Central memory CD4-positive, alpha-beta T cell (primary cell): ENCODE data around the gene USP2.

Experiments used
- DNase-seq: peaks from one replicate; pipeline ENCODE4 v3.0.0; 2022

USP2 gene

GRCh38 chr11:119376197-119376847 lies 5.2 kb downstream of the USP2 start:
- DNase-seq = no peak

DNA sequence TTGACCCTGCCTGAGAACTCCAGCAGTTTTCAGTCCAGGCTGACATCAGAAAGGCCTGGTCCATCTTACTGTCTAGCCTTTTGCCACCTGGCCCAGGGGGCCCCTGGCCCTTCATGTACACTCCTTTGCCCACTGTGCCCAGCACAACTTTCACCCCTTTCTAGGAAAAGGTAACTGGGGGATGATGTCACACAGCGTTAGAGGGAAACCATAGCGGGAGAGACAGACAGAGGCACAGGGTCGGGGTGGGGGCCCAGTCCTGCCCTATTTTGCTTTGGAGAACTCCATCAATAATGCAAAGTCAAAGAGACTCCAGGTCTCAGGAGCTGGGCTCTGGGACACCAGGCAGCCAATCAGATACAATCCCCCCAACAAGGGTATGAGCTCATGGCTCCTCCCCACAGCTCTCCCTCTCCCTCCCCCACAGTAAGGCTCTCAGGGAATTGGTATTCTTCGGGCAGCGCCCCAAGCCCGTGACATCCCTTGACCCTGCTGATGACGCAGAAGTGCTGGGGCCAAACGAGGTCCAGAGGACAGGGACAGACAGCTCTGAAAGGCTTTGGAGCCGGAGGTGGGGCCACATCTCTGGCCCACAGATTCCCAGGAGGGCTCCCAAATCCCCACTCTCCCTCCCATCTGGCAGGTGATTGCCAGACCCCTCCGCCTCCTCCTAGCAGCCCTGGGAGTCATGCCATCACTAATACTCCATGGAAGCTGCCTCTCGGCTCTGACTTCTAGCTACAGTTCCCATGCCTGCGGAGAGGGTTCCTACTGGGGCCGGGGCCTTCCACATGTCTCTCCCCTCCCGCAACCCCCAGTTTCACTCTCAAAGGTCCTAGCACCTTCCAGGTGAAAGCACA lies 5.9 kb downstream of the USP2 start:
- DNase-seq = no peak

GRCh38 chr11:119374632-119375336 lies 6.7 kb downstream of the USP2 start:
- DNase-seq = no peak

GRCh38 chr11:119373921-119374631 lies 7.4 kb downstream of the USP2 start:
- DNase-seq = peak; percentile 29

- DNase-seq = no peak
These were observed 8.2 kb downstream of the USP2 start for GRCh38 chr11:119373059-119373920.

DNA sequence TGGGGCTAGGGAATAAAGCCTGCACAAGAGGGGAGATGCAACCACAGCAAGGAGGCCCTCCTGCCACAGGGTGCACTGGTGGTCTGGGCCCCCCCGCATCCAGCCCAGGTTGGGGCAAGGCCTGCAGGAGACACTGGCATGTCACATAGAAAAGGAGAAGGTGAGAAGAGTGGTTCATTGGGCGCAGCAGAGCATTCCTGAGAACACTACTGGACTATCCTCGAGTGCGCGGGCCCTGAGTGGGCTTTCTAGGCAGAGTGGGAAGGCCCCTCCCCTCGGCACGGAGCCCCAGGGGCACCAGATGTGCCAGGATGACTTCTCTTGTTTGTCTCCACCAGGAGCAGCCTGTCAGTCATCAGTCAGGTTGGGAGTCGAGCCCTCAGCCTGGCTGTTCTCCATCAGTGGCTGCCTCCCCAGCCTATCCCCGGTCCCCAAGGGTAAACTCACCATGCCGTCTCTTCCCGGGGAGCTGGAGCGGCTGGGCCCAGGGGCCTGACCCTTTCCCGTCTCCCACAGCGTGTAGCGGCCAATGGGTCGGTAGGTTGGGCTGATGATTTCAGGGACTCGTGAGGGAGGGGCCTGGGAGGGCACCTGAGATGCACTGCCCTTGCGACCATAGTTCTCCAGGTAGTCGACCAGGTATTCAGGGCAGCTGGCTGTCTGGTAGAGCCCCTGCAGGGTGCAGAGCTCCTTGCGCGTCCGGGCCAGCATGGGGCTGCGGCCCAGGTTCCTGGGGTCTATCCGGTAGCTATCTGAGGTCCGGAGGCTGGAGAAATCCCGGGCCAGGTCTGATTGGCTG lies 9.0 kb downstream of the USP2 start:
- no peak for DNase-seq

- DNase-seq = no peak
These were observed 9.7 kb downstream of the USP2 start for GRCh38 chr11:119371778-119372182.

- no peak for DNase-seq
These were observed 10.4 kb downstream of the USP2 start for GRCh38 chr11:119371067-119371601.

GRCh38 chr11:119370486-119371046 lies 10.9 kb downstream of the USP2 start:
- peak; percentile 36 for DNase-seq

DNA sequence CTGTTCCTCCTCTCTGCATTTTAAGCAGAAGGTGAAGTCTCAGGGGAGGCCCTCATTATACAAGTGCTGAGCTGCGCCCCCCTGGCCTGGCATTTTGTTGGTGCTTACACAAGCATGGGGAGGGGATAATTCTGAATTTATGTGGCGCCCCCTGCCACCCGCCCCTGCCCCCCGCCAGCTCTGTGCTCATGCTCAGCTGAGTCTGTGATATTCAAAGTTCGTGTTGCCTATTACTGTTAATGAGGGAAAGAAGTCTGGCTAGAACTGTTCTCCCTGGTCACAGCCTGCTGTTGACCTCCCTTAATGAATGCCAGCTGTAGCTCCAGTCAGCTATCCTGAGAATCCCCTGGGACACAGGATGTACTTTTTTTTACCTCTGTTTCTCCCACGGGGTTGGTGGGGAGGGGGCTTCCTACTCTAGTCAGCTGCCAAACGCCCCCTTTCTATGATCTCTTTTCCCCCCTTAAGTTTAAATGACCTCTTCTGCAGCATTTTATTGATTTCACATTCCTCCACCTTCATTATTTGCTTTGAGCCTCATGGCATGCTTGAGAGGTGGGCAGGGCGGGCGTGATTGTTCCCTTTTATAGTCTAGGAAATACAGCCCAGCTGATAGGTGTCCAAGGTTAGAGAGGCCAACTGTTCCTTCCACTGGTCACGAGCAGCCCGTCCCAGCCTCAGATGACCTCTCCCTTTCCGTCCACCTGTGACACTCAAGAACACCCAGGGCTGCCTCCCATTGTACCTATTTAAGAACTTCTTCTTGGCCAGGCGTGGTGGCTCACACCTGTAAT lies 12.2 kb downstream of the USP2 start:
- DNase-seq = no peak

DNA sequence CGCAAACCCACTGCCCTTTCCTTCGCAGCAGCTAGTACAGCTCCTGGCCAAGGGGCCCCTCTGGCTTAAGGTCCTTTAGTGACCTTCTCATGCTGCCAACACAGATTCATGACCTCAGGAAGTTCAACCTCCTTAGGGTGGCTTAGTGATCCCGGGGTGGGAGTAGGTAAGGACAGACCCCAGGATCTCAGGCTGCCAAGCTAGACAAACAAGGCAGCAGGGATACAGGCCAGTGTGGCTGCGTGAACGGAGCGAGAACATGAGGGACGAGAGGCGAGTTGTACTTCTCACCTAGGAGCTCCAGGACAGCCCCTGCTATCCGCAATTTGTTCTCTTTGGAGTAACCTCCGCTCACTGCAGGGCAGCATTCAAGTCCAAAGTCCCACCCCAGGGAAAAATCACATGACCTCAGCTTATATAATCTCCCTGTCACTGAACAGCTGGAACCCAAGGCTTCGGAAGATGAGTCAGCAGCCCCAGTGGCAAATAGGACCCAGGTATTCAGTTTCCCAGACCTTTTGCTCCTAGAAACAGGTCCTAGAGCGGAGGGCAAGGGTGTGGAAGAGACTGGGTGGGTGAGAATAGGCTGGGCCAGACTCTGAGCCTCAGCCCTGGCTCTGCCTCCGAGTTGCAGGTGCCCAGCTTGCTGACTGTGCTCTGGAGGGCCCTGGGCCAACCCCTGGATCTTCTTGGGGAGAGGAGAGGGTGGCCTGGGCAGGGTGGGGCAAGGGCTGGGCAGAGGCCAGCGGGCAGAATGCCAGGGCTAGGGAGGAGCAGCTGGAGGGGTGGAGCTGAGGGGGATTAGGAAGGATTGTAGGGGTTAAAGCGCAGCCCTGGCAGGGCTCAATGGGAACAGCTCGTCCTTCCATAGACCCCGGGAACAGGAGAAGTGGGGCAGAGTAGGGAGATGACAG lies 13.1 kb downstream of the USP2 start:
- no peak for DNase-seq

DNA sequence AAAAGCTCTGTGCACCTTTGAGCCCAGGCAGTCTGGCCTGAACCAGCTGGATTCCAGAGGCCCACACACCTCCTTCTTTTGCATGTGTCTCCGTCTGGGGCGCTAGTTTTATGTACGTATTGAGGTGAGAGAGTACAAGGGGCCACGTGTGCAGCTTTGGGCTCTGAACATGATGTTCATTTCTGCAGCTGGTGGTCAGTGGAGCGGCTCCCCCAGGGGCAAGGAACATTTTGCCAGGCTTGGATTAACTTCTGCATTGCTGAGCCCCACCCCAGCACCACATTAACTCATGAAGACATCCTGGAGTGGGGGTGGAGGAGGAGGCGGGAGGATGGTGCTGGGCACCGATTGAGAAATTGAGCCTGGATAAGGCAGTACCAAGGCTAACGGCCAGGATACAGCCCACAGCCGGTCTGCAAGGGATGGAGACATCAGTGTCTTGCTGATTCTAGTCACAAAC lies 13.8 kb downstream of the USP2 start:
- DNase-seq = no peak

DNA sequence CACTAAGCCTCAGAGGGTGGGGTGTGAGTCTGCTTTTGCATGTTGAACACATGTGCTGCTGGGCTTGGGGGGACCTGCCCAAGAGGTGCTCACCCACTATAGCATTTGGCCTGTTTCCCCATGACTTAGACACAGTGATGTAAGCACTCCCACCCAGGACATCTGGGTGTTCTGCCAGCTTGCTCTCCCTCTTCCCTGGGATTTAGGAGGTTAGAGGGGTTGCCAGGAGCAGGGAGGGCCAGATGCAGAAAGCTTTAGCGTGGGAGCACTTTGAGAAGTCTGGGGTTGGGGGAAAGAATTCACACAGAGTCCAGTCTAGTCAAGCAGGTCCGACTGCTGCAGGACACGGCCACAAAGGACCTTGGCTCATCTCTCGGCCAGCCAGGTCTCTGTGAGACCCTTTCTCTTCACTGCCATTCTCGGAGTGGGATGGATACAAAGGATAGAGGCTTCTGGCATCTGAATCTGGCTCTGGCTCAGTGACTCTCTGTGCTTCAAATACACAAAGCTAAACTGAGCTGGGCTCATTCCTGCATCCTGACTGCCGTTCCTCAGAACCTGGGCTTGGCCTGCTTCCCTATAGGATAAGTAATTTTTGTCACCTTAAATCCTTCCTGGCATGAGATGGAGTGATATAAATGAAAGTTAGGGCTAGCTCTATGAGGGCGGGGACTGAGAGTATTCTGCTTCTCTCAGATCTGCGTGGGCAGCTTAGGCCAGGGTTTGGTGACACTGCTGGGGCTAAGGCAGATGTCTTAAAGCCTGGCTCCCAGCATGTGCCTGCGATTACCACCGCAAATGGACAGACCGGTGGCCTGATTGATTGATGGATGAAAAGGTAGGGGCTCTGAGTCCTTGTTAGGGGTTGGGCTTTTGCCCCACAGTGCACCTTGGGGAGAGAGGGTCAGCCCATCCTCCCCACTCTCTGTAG lies 14.5 kb downstream of the USP2 start:
- DNase-seq = no peak

DNA sequence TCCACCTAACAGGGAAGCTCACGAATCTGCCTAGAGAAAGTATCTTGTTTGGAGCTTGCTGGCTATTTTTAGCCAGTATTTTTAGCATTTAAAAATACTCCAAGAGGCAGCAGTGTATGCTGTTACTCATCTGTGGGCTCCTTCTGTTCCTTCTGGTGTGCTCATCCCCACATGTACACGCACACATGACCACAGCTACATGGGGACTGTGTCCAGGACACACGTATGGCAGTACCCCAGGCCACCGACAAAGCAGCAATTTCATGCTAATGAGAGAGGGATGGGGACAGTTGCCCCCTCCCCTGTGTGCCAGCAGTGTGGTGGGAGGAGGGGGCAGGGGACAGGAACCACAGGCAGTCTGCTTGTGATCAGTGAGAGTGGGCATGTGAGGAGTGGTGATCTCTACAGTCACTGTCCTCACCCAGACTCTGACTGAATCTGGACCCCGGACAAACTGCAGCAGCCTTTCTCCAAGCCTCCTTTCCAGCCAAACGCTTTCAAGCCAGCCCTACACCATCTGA lies 16.4 kb downstream of the USP2 start:
- no peak for DNase-seq

DNA sequence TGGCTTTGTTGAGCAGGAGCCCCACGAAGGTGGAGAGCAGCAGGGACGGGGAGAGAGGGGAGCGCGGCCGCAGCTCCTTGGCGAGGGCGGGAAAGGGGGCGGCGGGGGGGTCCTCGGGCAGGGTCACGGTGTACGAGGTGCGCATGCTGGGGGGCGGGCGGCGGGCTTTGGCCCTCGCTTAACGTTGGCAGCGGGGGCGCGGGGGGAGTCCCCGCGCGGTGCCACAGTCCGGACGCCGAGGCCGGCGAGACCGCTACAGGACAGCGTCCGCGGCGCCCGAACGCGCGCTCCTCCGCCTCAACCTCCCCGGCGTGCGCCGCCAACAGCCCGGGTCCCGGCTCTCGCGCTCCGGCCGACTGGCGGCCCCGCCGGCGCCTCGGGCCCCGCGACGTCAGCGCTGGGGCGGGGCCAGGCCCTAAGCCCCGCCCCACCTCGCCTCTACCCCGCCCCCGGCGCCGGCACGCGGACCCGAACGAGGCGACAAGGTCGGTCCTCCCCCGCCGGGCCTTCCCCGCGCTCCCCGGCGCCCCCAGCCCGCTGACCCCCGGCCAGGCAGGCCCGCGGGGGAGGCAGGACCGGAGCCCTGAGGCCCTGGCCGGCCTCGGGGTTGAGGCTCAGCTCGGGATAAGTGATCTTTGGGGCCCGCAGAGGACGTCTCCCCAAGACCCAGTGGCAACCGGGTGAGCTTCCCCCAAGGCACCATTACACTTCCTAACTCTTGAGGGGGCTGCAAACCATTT lies 17.5 kb downstream of the USP2 start:
- peak; percentile 47 for DNase-seq
